HG02798 (cell line): ENCODE results near the gene LPCAT2.

ENCODE experiments used
- ATAC-seq: cut with Tn5 transposase; IDR thresholded peaks from one replicate; pipeline ENCODE4 v1.9.1; 2021; ENCODE audit warnings: mild to moderate bottlenecking; ENCODE audit not compliant: unreplicated experiment, poor library complexity

LPCAT2 gene

GRCh38 chr16:55479430-55480140 is 29.3 kb upstream of the LPCAT2 start:
- no peak for ATAC-seq

- ATAC-seq: no peak
Observed at GRCh38 chr16:55480228-55480655, 28.6 kb upstream of the LPCAT2 start.

GRCh38 chr16:55481023-55481422 is 27.8 kb upstream of the LPCAT2 start:
- ATAC-seq: no peak

GRCh38 chr16:55482056-55482455 is 26.8 kb upstream of the LPCAT2 start:
- no peak for ATAC-seq

GRCh38 chr16:55487048-55487803 is 21.6 kb upstream of the LPCAT2 start:
- no peak for ATAC-seq

GRCh38 chr16:55488306-55488705 is 20.6 kb upstream of the LPCAT2 start:
- no peak for ATAC-seq

- ATAC-seq: no peak
Observed at GRCh38 chr16:55489119-55489955, 19.5 kb upstream of the LPCAT2 start.

GRCh38 chr16:55489956-55490265 is 19.0 kb upstream of the LPCAT2 start:
- ATAC-seq: no peak

- no peak for ATAC-seq
Observed at GRCh38 chr16:55490301-55490700, 18.6 kb upstream of the LPCAT2 start.

- ATAC-seq: no peak
Observed at GRCh38 chr16:55491691-55492090, 17.2 kb upstream of the LPCAT2 start.

- ATAC-seq: no peak
Observed at GRCh38 chr16:55492756-55493380, 16.0 kb upstream of the LPCAT2 start.

GRCh38 chr16:55494994-55495421 is 13.9 kb upstream of the LPCAT2 start:
- no peak for ATAC-seq

- no peak for ATAC-seq
Observed at GRCh38 chr16:55495616-55496289, 13.1 kb upstream of the LPCAT2 start.

GRCh38 chr16:55496509-55497145 is 12.2 kb upstream of the LPCAT2 start:
- ATAC-seq: no peak

GRCh38 chr16:55497558-55497957 is 11.3 kb upstream of the LPCAT2 start:
- ATAC-seq: no peak

GRCh38 chr16:55498101-55498500 is 10.8 kb upstream of the LPCAT2 start:
- no peak for ATAC-seq

GRCh38 chr16:55499281-55499680 is 9.6 kb upstream of the LPCAT2 start:
- no peak for ATAC-seq

GRCh38 chr16:55499951-55500529 is 8.8 kb upstream of the LPCAT2 start:
- ATAC-seq: no peak

- ATAC-seq: no peak
Observed at GRCh38 chr16:55500530-55501011, 8.3 kb upstream of the LPCAT2 start.
